ENCODE results near the gene IFT81. TPM values are rescaled to one million over a fixed set of nuclear protein-coding genes. Genes with fewer than 3 reads are reported as not detected.
A peak's percentile ranks its signal among the peaks of the same experiment; 100 is the strongest.

IFT81 gene
- total RNA-seq, 6 donors from 2014 or later: 7.7 to 39.1 (median 10.8) TPM

DNA sequence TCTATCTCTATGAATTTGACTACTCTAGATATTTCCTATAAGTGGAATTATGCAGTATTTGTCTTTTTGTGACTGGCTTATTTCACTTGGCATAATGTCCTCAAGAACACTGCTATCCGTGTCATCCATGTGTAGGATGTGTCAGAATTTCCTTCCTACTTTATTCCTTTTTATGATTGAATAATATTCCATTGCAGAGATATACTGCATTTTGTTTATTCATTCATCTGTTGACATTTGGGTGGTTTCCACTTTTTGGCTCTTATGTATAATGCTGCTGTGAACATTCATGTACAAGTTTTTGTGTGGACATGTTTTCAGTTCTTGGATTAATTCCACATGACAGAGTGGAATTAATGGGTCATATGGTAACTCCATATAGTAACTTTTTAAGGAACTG is 111.2 kb downstream of the IFT81 start:
- Histone ChIP-seq H3K4me1 (peaks cover 4 to 13% (median 8%) of the 10 kb centered on the region in 4 donors), H3K4me3 (no peak overlapping the region), H3K27me3 (no peaks in the 10 kb centered on the region), H3K27ac (peak overlapping the region in 2 of 4 donors; percentile 28 to 56), H3K36me3 (no peaks in the 10 kb centered on the region), H3K9me3 (no peaks in the 10 kb centered on the region)
- WGBS, 2 donors: 53 to 56% methylated on average over 1 of the region's 1 CpG
- DNase-seq (no peak), ATAC-seq (ENCODE audit: low FRiP score in 2 of 2) (no peak)
- TF ChIP-seq POLR2AphosphoS5 (IDR thresholded peaks at IDR 0.05) (no peak), POLR2A (IDR thresholded peaks at IDR 0.05) (no peak), EP300 (IDR thresholded peaks at IDR 0.05) (no peak)
- TF ChIP-seq, protein P1, sequence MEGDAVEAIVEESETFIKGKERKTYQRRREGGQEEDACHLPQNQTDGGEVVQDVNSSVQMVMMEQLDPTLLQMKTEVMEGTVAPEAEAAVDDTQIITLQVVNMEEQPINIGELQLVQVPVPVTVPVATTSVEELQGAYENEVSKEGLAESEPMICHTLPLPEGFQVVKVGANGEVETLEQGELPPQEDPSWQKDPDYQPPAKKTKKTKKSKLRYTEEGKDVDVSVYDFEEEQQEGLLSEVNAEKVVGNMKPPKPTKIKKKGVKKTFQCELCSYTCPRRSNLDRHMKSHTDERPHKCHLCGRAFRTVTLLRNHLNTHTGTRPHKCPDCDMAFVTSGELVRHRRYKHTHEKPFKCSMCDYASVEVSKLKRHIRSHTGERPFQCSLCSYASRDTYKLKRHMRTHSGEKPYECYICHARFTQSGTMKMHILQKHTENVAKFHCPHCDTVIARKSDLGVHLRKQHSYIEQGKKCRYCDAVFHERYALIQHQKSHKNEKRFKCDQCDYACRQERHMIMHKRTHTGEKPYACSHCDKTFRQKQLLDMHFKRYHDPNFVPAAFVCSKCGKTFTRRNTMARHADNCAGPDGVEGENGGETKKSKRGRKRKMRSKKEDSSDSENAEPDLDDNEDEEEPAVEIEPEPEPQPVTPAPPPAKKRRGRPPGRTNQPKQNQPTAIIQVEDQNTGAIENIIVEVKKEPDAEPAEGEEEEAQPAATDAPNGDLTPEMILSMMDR (IDR thresholded peaks at IDR 0.05): no peak

DNA sequence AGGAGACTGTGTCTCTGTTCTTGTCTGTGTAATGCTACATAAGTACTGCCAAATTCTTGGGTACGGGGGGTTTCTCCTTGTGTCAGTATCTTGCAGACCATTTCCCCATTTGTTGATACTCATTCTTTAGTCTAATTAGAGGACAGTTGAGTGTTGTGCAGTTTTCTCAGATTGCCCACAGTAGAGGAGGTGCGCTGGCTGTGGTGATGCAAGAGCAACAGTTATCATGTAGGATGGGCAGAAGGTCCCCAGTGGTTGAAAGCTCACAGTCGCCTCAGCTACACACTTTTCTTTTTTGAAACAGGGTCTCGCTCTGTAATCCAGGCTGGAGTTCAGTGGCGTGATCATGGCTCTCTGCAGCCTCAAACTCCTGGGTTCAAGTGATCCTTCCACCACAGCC is 119.1 kb downstream of the IFT81 start:
- H3K27ac ChIP-seq: no peak overlapping the region
- TF ChIP-seq POLR2A (IDR thresholded peaks at IDR 0.05): no peak
- TF ChIP-seq POLR2AphosphoS5 (IDR thresholded peaks at IDR 0.05): no peak
- TF ChIP-seq EP300 (IDR thresholded peaks at IDR 0.05): no peak
- TF ChIP-seq, protein P1 (IDR thresholded peaks at IDR 0.05): no peak
- no peaks in the 10 kb centered on the region for H3K9me3 ChIP-seq
- H3K4me1 ChIP-seq: peaks cover 16 to 22% (median 18%) of the 10 kb centered on the region in 4 donors
- H3K36me3 ChIP-seq: no peaks in the 10 kb centered on the region
- H3K4me3 ChIP-seq: no peak overlapping the region
- ATAC-seq (ENCODE audit: low FRiP score in 2 of 2): no peak
- H3K27me3 ChIP-seq: no peaks in the 10 kb centered on the region
- no peak for DNase-seq
- WGBS, 2 donors: 93 to 94% methylated on average over 5 of the region's 5 CpGs

DNA sequence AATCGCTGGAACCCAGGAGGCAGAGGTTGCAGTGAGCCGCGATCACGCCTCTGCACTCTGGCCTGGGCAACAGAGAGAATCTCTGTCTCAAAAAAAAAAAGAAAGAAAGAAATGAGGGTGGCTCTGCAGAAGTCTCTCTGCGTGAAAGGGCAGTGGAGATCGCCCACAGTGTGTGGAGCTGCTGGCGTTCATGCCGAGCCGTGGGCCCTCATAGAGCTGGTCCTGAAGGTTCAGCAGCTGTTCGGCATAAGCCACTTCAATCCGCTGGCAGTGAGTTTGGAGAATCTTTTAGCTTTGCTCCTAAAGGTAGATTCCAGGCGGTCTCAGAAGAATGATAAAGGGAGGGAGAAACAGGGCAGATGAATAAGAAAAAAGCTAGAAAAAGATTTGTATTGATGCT is 120.2 kb downstream of the IFT81 start:
- Histone ChIP-seq H3K9me3 (no peaks in the 10 kb centered on the region), H3K4me1 (peaks cover 16 to 30% (median 21%) of the 10 kb centered on the region in 4 donors), H3K27me3 (no peaks in the 10 kb centered on the region), H3K4me3 (no peak overlapping the region), H3K36me3 (no peaks in the 10 kb centered on the region), H3K27ac (no peak overlapping the region)
- ATAC-seq (ENCODE audit: low FRiP score in 2 of 2) (no peak), DNase-seq (no peak)
- WGBS, 2 donors: 93 to 96% methylated on average over 12 of the region's 12 CpGs
- TF ChIP-seq EP300 (IDR thresholded peaks at IDR 0.05) (no peak), POLR2A (IDR thresholded peaks at IDR 0.05) (no peak), POLR2AphosphoS5 (IDR thresholded peaks at IDR 0.05) (no peak)
- TF ChIP-seq, protein P1 (IDR thresholded peaks at IDR 0.05): no peak

DNA sequence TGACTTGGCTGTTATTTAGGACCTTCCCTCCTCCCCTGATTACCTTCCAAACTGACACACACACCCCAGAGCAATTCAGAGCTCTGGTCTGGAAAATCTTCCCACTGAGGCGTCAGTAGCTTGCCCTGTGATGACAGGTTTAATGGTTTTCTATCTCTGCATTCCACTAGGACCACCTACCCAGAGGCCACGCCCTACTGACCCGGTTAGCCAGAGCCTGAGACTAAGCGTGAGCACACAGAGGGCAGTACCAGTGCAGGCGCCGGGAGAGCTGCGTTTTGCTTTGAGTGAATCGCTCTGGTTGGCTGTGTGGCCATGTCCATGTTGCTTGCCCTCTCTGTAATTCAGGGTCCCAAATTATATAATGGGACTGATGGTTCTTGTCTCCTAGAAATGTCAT is 120.7 kb downstream of the IFT81 start:
- ATAC-seq (ENCODE audit: low FRiP score in 2 of 2): no peak
- DNase-seq: no peak
- H3K4me1 ChIP-seq: peaks cover 21 to 34% (median 25%) of the 10 kb centered on the region in 4 donors
- 85 to 89% methylated on average over 8 of the region's 8 CpGs for WGBS, 2 donors
- H3K4me3 ChIP-seq: no peak overlapping the region
- no peak overlapping the region for H3K27ac ChIP-seq
- H3K27me3 ChIP-seq: no peaks in the 10 kb centered on the region
- H3K9me3 ChIP-seq: no peaks in the 10 kb centered on the region
- H3K36me3 ChIP-seq: no peaks in the 10 kb centered on the region
- TF ChIP-seq EP300 (IDR thresholded peaks at IDR 0.05): no peak
- TF ChIP-seq, protein P1 (IDR thresholded peaks at IDR 0.05): no peak
- TF ChIP-seq POLR2A (IDR thresholded peaks at IDR 0.05): no peak
- TF ChIP-seq POLR2AphosphoS5 (IDR thresholded peaks at IDR 0.05): no peak

DNA sequence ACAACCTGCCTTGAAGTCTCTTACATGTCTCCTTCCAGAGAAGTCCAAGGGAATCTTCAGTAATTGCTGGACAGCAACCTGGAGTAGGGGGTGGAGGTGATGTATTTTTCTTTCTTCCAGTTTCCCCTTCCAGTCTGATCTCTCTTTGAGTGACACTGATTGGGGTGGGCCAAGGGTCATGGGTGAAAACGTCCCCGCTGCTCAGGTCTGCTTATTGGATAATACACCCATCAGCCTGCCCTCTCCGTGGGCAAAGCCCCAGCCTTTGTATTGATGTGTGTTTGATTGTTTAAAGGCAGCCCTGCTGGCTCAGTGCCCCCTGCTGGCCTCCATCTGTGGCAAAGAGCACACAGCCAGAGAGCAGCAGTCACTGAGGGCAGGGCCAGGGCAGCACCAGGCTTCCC is 121.2 kb downstream of the IFT81 start:
- no peak for ATAC-seq (ENCODE audit: low FRiP score in 2 of 2)
- no peaks in the 10 kb centered on the region for H3K27me3 ChIP-seq
- no peaks in the 10 kb centered on the region for H3K9me3 ChIP-seq
- H3K4me3 ChIP-seq: no peak overlapping the region
- DNase-seq: peak in 1 of 2 donors; percentile 42
- no peaks in the 10 kb centered on the region for H3K36me3 ChIP-seq
- TF ChIP-seq POLR2A (IDR thresholded peaks at IDR 0.05) (no peak), POLR2AphosphoS5 (IDR thresholded peaks at IDR 0.05) (no peak), EP300 (IDR thresholded peaks at IDR 0.05) (no peak)
- TF ChIP-seq, protein P1 (IDR thresholded peaks at IDR 0.05): peak in 4 of 6 experiments; percentile 11 to 29 (median 18)
- H3K4me1 ChIP-seq: peaks cover 22 to 40% (median 26%) of the 10 kb centered on the region in 4 donors
- WGBS, 2 donors: 90 to 100% methylated on average over 1 to 3 of the region's 3 CpGs
- H3K27ac ChIP-seq: peak overlapping the region in 1 of 4 donors; percentile 58
